ENCODE measurements around the gene ERC1. TPM values are rescaled to one million over a fixed set of nuclear protein-coding genes. Genes with fewer than 3 reads are reported as not detected.

Gene ERC1
- total and polyA plus RNA-seq, 2 experiments from 2014 or later: 18.4 to 29.7 TPM

DNA sequence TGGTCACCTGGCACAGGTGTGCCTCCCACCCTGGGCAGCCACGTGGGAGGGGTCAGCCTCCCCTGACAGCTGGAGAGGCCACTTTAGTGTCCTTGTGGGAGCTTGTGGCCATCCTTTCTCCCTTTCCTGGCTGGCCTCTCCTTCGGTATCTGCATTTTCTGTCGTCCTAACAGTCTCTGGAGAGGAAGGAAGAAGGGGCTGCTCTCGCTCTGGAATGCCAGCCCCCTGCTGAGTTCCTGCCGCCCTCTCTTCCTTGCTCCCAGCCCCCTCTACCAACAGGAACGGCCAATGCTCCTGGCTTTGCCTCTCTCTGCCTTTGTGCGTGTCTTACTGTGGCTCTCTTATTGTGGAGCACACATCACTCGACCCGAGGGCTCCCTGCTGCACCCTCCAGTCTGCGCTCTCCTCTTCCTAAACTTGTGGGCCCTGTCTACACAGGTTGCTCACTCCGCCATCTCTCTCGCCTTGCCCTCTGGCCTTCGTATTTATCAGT lies 532.6 kb downstream of the ERC1 start:
- Histone ChIP-seq H3K4me3 (no peak overlapping the region), H3K9me3 (ENCODE audit: low read depth) (no peaks in the 10 kb centered on the region), H2AFZ (no peak overlapping the region), H3K36me3 (replicated peaks; ENCODE audit: insufficient read depth, low read depth) (no peaks in the 10 kb centered on the region), H4K20me1 (ENCODE audit: insufficient read depth, poor library complexity, severe bottlenecking) (no peaks in the 10 kb centered on the region), H3K79me2 (no peaks in the 10 kb centered on the region), H3K27ac (no peak overlapping the region), H3K4me2 (no peak overlapping the region), H3K9me2 (replicated peaks; ENCODE audit: insufficient read depth) (no peaks in the 10 kb centered on the region), H3K4me1 (ENCODE audit: insufficient read depth) (peaks cover 11% of the 10 kb centered on the region), H3K27me3 (peaks cover 15% of the 10 kb centered on the region)
- TF ChIP-seq, protein P1, sequence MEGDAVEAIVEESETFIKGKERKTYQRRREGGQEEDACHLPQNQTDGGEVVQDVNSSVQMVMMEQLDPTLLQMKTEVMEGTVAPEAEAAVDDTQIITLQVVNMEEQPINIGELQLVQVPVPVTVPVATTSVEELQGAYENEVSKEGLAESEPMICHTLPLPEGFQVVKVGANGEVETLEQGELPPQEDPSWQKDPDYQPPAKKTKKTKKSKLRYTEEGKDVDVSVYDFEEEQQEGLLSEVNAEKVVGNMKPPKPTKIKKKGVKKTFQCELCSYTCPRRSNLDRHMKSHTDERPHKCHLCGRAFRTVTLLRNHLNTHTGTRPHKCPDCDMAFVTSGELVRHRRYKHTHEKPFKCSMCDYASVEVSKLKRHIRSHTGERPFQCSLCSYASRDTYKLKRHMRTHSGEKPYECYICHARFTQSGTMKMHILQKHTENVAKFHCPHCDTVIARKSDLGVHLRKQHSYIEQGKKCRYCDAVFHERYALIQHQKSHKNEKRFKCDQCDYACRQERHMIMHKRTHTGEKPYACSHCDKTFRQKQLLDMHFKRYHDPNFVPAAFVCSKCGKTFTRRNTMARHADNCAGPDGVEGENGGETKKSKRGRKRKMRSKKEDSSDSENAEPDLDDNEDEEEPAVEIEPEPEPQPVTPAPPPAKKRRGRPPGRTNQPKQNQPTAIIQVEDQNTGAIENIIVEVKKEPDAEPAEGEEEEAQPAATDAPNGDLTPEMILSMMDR (IDR thresholded peaks at IDR 0.05; ENCODE audit: poor library complexity): no peak
- TF ChIP-seq EZH2 (IDR thresholded peaks at IDR 0.05; ENCODE audit: borderline replicate concordance) (no peak), EZH2phosphoT487 (IDR thresholded peaks at IDR 0.05; ENCODE audit: low read depth, severe bottlenecking, unreplicated experiment) (no peak)
- 51% methylated on average over 13 of the region's 13 CpGs for WGBS (ENCODE audit: low lambda C conversion rate, missing lambda C conversion rate)
- DNase-seq (ENCODE audit: low spot score): no peak

DNA sequence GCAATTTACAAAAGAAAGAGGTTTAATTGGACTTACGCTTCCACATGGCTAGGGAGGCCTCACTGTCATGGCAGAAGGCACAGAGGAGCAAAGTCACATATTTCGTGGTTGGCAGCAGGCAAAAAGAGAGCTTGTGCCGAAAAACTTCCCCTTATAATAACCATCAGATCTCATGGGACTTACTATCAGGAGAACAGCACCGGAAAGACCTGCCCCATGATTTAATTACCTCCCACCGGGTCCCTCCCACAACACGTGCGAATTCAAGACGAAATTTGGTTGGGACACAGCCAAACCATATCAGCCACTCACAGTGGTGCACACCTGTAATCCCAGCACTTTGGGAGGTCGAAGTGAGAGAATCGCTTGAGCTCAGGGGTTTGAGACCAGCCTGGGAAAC lies 534.8 kb downstream of the ERC1 start:
- H3K27ac ChIP-seq: no peak overlapping the region
- TF ChIP-seq EZH2phosphoT487 (IDR thresholded peaks at IDR 0.05; ENCODE audit: low read depth, severe bottlenecking, unreplicated experiment) (no peak), EZH2 (IDR thresholded peaks at IDR 0.05; ENCODE audit: borderline replicate concordance) (no peak)
- TF ChIP-seq, protein P1 (IDR thresholded peaks at IDR 0.05; ENCODE audit: poor library complexity): no peak
- peaks cover 2% of the 10 kb centered on the region for H3K79me2 ChIP-seq
- no peak for DNase-seq (ENCODE audit: low spot score)
- no peaks in the 10 kb centered on the region for H4K20me1 ChIP-seq (ENCODE audit: insufficient read depth, poor library complexity, severe bottlenecking)
- H3K9me3 ChIP-seq (ENCODE audit: low read depth): no peaks in the 10 kb centered on the region
- H2AFZ ChIP-seq: no peak overlapping the region
- H3K4me2 ChIP-seq: no peak overlapping the region
- H3K36me3 ChIP-seq (replicated peaks; ENCODE audit: insufficient read depth, low read depth): no peaks in the 10 kb centered on the region
- H3K4me1 ChIP-seq (ENCODE audit: insufficient read depth): peaks cover 4% of the 10 kb centered on the region
- no peaks in the 10 kb centered on the region for H3K9me2 ChIP-seq (replicated peaks; ENCODE audit: insufficient read depth)
- H3K27me3 ChIP-seq: peaks cover 26% of the 10 kb centered on the region
- H3K4me3 ChIP-seq: no peak overlapping the region
- WGBS (ENCODE audit: low lambda C conversion rate, missing lambda C conversion rate): 88% methylated on average over 10 of the region's 10 CpGs

DNA sequence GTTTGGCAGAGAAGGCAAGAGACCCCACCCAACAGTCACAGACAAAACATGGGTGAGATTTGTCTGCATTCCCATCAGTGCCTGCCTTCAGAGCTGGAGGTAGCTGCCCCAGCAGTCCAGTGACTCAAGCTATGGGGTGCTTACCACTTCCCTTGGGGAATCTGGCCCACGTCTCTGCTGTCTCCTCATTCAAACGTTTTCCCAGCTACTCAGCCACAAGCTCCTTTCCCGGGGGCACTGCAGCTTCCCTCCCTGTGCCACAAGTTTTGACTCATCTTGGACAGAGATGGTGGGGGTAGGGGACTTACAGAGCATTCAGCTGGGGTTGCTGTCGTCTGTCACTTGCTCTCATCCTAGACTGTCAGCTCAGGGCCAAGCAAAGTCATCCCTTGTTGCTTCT lies 536.8 kb downstream of the ERC1 start:
- Histone ChIP-seq H3K9me3 (ENCODE audit: low read depth) (no peaks in the 10 kb centered on the region), H3K4me3 (no peak overlapping the region), H3K4me1 (ENCODE audit: insufficient read depth) (peaks cover 4% of the 10 kb centered on the region), H4K20me1 (ENCODE audit: insufficient read depth, poor library complexity, severe bottlenecking) (no peaks in the 10 kb centered on the region), H3K9me2 (replicated peaks; ENCODE audit: insufficient read depth) (no peaks in the 10 kb centered on the region), H3K27ac (no peak overlapping the region), H3K4me2 (no peak overlapping the region), H3K27me3 (peaks cover 43% of the 10 kb centered on the region), H2AFZ (no peak overlapping the region), H3K79me2 (peaks cover 2% of the 10 kb centered on the region), H3K36me3 (replicated peaks; ENCODE audit: insufficient read depth, low read depth) (no peaks in the 10 kb centered on the region)
- TF ChIP-seq, protein P1 (IDR thresholded peaks at IDR 0.05; ENCODE audit: poor library complexity): no peak
- no peak for TF ChIP-seq EZH2 (IDR thresholded peaks at IDR 0.05; ENCODE audit: borderline replicate concordance)
- TF ChIP-seq EZH2phosphoT487 (IDR thresholded peaks at IDR 0.05; ENCODE audit: low read depth, severe bottlenecking, unreplicated experiment): no peak
- 54% methylated on average over 4 of the region's 4 CpGs for WGBS (ENCODE audit: low lambda C conversion rate, missing lambda C conversion rate)
- no peak for DNase-seq (ENCODE audit: low spot score)

All from hepatocyte (in vitro differentiated cells).